DOHH2 (cell line): ENCODE measurements around the gene CBL.

Experiments used
- EZH2phosphoT487 ChIP-seq: fragments of 200-600 bp; sonication (generic); IDR thresholded peaks from 2 replicates; pipeline ENCODE4 v1.6.1; 2017; ENCODE audit warnings: borderline replicate concordance, mild to moderate bottlenecking, antibody characterized with exemption, low read length, moderate library complexity, mixed read lengths
- TF ChIP-seq, protein P1 (sequence below): fragments of 200-600 bp; sonication (generic); IDR thresholded peaks from one replicate; pipeline ENCODE4 v1.5.1; 2014; ENCODE audit warnings: antibody characterized with exemption, mild to moderate bottlenecking, low read depth, low read length; ENCODE audit not compliant: poor library complexity, severe bottlenecking

DNA sequence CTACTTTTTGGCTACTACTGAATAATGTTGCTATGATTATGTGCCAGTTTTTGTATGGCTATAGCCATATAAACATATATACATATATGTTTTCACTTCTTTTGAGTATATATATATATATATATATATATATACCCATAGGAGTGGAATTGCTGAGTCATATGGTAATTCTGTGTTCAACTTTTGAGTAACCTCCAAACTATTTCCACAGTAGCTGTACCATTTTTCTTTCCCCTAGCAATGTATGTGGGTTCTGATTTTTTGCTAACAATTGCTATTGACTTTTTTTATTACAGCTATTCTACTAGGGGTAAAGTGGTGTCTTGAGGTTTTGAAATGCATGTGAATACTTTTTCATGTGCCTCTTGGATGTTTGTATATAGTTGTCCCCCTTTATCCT, 30.4 kb downstream of the CBL start:
- TF ChIP-seq, protein P1, sequence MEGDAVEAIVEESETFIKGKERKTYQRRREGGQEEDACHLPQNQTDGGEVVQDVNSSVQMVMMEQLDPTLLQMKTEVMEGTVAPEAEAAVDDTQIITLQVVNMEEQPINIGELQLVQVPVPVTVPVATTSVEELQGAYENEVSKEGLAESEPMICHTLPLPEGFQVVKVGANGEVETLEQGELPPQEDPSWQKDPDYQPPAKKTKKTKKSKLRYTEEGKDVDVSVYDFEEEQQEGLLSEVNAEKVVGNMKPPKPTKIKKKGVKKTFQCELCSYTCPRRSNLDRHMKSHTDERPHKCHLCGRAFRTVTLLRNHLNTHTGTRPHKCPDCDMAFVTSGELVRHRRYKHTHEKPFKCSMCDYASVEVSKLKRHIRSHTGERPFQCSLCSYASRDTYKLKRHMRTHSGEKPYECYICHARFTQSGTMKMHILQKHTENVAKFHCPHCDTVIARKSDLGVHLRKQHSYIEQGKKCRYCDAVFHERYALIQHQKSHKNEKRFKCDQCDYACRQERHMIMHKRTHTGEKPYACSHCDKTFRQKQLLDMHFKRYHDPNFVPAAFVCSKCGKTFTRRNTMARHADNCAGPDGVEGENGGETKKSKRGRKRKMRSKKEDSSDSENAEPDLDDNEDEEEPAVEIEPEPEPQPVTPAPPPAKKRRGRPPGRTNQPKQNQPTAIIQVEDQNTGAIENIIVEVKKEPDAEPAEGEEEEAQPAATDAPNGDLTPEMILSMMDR: no peak
- TF ChIP-seq EZH2phosphoT487: no peak
